Superior temporal gyrus (tissue), 1 donor: ENCODE results near the gene HECTD2.
"Not testable (repeated sequence)": the region's sequence is repeated elsewhere in the genome, so short reads cannot be mapped to it uniquely, and the experiment has no call there.

Source experiments
- DNase-seq: peaks from one replicate; pipeline ENCODE4 v3.0.0-alpha.2; 2016; ENCODE audit errors: extremely low spot score

HECTD2 gene

DNA sequence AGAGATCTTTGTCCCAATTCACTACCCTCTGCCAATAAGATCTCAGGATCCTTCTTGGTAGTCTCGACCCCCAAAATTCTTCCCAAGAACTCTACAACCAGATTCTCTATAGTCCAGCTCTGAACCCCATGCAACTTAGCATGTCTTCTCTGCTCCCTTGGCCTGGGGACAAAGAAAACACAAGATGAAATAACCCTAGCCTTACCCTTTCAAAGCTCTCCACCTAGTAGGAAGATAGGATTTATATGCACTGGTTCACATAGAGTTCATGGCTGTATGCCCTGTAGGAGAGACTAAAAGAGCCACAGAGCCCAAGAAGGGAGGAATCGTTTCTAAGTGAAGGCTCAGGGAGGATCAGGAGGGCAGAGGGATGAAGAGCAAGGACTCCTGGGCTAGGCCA is 126.6 kb downstream of the HECTD2 start:
- no peak for DNase-seq

DNA sequence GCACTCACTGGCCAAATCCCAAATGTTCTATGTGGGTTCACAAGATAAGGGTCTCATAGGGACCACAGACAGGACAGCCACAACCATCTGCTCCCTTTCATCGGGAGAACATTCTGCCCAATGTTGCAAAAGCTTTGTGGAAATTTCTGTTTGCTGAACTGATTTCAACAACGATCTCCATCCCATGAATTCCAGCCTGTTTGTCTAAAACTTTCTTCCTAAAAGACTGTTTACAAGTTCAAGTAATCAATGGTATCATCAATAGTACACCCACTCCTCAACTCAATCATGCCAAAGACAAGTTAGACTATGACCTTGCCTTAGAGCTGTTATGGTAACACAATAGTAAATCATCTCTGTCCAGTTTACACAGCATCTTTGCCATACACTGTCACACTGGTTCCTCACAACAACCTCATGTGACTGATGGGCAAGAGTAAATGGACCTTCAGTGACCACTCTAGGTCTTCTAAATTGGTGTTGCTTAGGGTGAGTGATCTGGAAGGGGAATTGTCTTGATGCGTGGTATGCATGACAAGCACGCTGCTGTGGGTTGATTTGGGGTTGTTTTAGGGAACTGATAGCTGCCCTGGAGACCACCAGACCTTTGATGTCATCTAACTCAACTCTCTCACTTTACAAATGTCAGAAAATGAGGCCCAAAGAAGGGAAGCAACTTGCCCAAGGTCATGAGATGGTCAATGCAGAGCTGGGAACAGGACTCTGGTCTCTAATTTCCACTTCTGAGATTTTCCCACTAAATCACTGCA is 127.7 kb downstream of the HECTD2 start:
- DNase-seq: no peak

DNA sequence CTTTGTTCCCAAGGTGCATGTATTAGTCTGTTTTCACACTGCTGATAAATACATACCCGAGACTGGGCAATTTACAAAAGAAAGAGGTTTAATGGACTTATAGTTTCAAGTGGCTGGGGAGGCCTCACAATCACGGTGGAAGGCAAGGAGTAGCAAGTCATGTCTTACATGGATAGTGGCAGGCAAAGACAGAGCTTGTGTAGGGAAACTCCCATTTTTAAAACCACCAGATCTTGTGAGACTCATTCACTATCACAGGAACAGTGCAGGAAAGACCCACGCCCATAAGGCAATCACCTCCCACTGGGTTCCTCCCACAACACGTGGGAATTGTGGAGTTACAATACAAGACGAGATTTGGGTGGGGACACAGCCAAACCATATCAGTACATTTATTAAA is 129.8 kb downstream of the HECTD2 start:
- no peak for DNase-seq

- no peak for DNase-seq
Observed at GRCh38 chr10:91540733-91541132, 130.6 kb downstream of the HECTD2 start.

DNA sequence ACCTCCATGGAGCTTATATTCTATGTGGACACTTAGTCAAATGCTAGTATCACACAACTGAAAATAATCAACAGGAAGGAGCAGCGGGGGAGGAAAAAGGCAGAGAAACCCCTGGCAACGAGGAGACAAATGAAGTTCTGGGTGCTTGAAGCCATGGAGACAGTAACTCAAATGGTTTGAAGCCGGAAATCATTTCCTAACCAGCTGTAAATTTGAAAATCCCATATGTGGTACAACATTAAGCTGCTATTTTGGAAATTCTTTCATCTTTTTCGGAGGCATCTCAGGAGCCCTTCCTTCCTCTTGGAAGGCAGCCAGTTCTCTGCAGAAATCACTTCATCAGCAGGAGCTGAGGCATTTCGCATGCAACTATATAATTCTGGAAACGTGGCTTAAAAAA is 131.3 kb downstream of the HECTD2 start:
- DNase-seq: peak; percentile 73

DNA sequence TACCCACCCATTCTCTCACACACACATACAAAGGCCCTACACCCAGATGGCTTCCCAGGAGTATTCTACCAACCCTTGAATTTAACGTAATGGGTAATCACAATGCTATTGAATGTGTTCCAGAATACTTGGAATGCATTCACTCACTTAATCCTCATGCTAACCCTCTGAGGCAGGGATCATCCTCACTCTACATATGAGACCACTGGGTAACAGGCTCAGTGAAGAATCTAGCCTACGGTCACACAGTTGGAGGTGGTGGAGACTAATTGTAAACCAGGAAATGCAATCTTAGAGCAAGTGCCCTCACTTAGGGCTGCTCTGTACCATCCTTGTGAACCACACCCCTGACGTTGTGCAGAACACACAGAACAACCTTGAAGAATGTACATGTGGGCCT is 135.2 kb downstream of the HECTD2 start:
- no peak for DNase-seq

- DNase-seq: no peak
Observed at GRCh38 chr10:91545838-91546237, 135.7 kb downstream of the HECTD2 start.

DNA sequence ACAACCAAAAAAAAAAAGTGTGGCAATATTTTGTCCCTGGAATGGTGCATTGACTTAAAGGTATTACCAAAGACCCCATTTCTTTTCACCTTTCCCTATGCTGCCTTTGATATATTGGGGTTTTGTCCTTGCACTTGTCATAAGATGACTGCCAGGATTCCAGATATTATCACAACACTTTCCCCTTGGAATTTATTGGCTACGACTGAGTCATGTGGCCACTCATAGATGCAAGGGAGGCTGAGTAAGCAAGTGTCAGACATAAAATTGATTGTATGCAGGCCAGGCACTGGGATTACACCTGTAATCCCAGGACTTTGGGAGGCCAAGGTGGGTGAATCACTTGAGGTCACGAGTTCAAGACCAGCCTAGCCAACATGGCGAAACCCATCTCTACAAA is 139.1 kb downstream of the HECTD2 start:
- no peak for DNase-seq

DNA sequence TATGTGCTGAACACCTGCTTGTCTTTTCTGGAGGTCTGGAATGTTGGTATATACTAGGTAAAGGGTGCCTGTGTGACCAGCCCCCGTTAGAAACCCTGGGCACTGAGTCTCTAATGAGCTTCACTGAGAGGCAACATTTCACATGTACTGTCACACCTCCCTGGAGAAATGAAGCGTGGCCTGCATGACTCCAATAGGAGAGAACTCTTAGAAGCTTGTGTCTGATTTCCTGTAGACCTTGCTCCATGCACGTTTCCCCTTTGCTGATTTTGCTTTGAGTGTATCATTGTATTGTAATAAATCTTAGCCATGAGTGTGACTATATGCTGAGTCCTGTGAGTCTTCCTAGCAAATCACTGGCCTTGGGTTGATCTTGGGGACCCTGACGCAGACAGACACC is 139.9 kb downstream of the HECTD2 start:
- no peak for DNase-seq

DNA sequence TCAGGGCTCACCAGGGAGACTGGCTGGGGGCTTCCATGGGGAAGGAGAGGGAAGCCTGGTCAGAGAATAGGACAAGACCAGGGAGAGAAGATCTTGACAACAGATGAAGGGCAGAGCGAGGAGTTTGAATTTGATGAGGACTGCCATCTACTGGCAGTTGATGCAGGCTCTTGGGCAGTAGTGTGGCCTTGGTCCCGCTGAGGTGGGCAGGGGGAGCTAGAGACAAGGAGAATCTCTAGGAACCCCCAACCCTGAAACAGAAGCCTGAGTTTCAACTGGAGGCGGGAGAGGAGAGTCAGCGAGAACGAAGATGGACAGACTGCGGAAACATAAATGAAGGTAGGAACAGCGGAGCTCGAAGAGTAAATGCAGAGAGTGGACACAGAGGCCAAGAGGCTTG is 141.7 kb downstream of the HECTD2 start:
- peak; percentile 63 for DNase-seq

DNA sequence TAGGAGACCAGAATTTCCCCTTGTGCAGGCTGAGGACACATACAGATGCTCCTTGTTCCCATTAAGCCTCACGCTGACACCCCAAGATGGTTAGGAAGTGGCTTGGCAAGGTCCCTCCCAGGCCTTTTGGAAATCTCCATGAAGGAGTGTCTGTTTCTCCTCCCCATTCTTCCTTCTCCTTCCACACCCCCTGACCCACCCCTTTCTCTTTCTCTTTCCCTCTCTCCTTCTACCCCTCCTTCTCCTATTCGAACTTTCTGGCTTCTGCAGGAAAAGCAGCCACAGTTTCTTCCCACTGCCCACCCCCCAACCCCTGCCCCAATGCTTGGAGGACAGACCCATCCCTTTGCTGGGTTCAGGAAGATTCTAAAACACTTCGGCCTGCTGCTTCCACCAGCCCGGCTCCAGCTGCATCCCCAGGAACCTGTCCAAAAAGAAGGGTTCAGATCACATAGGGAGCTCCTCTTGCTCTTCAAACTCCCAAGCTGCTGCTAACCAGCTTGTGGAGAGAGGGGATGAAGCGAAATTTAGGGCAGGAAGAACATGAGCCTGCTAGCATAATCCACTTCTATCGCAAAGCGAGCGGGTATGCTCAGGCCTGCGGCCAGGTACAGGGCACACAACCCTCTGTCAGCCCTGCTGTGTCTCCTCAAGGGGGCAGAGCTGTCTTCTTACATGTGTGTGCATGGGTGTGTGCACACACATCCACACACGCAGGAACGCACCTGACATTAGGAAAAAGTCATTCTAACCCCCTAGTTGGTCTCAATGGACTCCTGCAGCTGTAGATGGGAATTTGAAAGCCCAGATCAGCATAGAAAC is 142.3 kb downstream of the HECTD2 start:
- DNase-seq: no peak

DNA sequence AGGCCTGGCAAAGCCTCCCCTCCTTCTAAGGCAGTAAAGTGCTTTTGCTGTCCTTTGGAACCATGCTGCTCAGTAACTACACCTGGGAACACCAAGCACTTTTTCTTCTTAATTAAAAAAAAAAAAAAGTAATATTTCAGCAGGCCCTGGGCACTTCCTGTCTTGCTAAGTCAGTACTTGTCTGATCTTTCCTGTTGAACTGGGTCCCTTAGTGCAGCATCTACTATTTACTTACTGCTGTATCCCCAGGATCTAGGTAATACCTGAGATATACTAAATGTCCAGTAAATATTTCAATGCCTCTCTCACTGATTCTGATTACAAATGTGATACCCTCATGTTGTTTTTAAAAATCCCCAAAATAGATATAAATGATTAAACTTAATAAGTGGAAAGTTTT is 145.3 kb downstream of the HECTD2 start:
- DNase-seq: no peak

GRCh38 chr10:91556691-91557566 is 146.8 kb downstream of the HECTD2 start:
- no peak for DNase-seq

DNA sequence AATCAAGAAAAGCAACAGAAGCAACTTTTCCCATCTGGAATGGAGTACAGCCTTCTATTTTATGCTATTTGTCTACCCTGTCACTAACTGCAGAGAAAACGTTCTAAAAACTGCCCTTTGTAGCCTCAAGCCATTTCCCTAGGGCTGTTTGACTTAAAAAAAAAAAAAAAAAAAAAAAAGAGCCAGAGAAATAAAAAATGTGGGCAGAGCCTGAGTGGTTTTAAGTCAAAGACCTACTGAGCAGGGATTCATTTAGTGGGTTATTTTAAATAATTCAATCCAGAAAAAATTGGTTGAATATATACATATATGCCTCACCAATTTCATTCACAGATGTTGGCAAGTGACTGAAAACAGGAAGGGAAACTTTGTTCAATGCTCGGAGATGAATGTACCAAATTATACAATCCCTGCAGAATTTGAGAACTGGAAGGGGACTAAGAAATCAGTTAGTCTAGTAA is 147.5 kb downstream of the HECTD2 start:
- DNase-seq: no peak

- no peak for DNase-seq
Observed at GRCh38 chr10:91558473-91558872, 148.3 kb downstream of the HECTD2 start.

GRCh38 chr10:91559169-91559568 is 149.0 kb downstream of the HECTD2 start:
- no peak for DNase-seq

DNA sequence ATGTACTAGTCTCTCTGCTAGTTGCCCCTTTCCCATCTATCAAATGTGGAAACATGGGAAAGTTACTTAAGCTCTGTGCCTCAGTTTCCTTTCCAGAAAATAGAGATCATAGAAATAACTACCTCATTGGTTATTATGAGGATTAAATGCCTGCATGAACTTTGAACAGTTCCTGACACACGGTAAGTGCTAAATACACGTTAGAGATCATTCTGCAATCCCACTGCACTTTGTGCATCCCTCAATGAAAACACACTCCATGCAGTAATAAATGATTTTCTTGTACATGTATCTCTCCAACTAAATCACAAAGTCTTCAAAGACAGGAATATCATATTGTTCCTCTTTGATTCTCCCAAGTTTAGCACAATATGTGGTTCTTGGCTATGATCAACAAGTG is 149.6 kb downstream of the HECTD2 start:
- DNase-seq: no peak

DNA sequence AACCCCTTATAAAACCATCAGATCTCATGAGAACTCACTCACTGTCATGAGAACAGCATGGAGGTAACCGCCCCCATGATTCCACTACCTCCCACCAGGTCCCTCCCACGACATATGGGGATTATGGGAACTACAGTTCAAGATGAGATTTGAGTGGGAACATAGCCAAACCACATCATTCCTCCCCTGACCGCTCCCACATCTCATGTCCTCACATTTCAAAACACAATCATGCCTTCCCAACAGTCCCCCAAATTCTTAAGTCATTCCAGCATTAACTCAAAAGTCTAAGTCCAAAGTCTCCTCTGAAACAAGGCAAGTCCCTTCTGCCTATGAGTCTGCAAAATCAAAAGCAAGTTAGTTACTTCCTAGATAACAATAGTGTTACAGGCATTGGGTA is 150.7 kb downstream of the HECTD2 start:
- DNase-seq: not testable (repeated sequence)

- DNase-seq: no peak
Observed at GRCh38 chr10:91562839-91563581, 152.9 kb downstream of the HECTD2 start.

- no peak for DNase-seq
Observed at GRCh38 chr10:91564026-91564425, 153.9 kb downstream of the HECTD2 start.
